GM15510 (cell line): ENCODE data around the gene DNASE1.

Experiments used
- POLR2A ChIP-seq: IDR thresholded peaks from 3 replicates; pipeline ENCODE4 v1.6.1; 2011; ENCODE audit warnings: borderline replicate concordance; ENCODE audit not compliant: insufficient read length; ENCODE audit errors: extremely low read depth

DNASE1 gene

DNA sequence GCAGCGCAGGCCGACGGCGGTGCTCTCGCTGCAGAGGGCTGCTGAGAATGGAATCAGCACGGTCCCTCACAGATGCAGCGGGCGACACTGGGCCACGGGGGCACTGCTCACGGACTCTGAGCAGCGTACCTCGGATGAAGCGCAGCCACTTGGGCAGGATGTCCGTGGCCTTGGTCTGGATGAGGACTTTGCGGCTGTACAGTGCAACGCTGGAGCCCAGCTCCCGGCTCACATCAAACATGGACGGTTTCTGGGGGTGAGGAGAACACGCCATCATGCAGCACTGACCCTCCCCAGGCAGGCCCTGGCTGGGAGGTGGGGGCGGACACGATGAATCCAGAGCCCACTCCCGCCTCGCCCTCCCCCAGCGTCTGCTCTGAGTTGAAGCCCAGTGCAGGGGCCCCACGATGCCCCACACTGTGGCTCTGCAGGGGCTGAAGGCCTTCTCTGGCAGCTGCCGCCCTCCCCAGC, 18.1 kb downstream of the DNASE1 start:
- TF ChIP-seq POLR2A: no peak

DNA sequence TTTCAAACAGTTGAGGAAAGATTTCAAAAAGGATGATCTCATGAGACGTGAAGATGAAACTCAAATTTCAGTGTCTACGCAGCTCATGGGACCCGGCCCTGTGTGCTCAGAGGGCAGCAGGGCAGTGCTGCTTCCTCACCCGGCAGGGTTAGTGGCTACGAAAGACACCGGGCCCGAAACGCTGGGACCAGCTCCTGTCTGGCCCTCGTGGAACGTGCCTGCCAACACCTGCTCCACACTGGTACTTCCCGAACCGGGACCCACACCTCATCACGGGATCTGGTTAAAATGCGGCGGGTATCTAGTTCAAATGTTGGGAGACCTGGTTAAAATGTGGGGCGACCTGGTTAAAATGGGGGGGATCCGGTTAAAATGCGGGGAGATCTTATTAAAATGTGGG, 18.7 kb downstream of the DNASE1 start:
- no peak for TF ChIP-seq POLR2A

DNA sequence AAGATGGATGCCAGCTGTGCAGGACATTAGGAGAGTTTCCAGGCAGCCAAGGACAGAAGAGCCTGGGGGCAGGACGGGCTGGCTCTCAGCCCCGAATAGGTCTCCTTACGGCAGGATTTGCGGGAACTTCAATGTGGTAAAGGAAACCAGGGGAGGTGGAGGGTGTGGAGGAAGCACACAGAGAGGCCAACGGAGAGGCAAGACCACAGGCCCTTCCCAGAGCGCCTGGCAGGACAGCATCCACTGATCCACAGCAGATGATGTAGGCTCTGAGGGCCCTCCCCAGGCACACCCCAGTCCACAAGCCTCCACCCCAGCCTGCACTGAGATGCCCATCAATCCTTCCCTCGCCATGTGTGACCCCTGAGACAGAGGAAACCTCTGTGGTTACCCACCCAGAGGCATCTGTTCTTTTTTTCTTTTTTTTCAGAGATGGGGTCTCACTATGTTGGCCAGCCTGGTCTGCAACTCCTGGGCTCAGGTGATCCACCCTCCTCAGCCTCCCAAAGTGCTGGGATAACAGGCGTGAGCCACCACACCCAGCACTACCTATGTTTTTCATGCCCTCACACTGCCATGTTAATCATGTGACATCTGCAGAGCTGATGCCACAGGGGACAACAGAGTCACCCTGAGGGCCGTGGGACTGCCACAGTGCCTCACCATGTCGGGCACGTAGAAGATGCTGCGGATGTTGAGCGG, 19.3 kb downstream of the DNASE1 start:
- no peak for TF ChIP-seq POLR2A

DNA sequence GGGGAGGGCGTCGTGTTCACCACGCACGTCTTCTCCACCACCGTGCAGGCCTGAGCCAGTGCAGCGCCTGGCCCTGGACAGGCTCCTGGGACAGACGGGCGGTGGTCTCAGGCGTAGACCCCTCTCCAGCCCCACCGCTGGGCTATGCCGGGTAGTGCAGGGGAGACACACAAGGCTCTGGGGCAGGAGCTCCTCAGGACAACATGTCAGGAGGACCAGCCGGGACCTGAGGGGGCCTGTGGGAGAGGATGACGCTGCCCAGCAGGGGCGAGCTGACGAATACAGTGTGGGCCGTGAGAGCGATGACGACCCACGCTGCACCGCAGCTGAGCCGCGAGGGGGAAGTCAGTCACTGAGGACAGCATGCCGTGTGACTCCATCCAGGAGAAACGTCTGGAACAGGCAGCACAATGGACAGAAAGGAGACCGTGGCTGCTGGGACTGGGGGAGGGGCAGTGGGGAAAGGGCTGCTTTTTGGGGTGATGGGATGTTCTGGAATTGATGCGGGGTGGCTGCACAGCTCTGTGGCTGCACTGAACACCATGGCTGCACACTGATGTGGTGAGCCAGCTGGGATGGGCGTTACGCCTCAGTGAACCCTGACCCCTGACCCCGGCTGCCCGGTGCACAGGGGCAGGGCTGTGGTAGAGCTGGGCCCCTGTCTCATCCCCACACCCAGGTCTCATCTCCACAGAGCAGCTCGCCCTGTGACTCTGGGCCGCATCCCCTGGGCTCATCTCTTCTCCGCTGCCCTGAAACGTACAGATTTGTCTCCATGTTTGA, 20.2 kb downstream of the DNASE1 start:
- no peak for TF ChIP-seq POLR2A

DNA sequence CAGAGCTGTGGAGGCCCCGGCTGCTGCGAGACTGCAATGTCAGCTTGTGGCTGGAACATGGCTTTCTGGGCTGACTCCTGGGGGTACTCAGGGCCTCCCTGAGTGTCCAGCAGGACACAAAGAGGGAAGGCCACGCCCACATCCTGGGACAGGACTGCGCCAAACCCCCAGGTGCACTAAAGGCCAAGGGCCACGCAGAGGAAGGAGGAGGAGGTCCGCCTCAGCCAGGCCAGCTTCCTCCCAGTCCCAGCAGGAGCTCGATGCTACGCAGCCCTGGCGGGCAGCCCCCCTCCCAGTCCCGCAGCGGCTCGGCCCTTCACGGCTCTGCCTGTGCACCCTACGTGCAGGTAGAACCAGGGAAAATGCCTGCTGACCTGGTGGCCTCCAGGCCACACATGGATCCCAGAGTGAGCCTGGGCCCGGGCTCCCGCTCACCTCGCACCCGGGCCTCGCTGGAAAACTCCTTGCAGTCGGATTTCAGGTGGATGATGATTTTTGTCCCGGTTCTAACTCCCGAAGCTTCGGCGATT, 21.2 kb downstream of the DNASE1 start:
- TF ChIP-seq POLR2A: no peak

DNA sequence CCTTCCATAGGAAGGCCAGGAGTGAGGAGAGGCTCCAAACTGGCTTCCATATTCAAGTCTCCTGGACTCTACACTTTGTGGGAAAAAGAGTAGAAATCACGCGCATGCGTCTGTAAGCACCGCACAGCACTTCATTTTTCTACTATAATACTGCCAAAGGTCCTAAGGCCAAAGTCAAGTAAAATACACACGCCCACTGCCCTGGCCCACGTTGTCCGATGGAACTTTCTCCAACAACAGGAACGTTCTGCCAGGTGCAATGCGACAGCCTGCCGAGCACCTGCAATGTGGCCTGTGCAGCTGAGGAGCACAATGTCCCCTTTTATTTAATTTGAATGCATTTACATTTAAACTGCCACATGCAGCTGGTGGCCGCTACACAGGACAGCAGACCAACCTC, 23.5 kb downstream of the DNASE1 start:
- no peak for TF ChIP-seq POLR2A

DNA sequence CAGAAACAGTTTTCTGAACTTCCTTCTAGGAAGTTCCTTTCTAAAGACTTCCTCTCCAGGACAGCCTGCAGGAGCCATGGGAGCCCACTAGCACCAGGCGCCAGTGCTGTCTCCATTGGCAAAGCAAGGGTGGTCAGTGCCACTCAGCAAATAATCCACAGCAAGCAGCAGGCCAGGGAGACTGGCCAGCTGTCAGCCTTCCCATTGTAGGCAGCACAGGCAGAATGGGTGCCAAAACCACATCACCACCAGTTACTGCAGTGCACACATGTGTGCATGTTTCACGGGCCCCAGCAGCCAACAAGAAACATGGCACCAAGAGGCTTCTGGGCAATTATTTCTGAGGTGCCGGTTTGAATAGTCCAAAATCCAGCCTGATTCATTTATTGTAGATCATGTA, 26.7 kb downstream of the DNASE1 start:
- TF ChIP-seq POLR2A: no peak

DNA sequence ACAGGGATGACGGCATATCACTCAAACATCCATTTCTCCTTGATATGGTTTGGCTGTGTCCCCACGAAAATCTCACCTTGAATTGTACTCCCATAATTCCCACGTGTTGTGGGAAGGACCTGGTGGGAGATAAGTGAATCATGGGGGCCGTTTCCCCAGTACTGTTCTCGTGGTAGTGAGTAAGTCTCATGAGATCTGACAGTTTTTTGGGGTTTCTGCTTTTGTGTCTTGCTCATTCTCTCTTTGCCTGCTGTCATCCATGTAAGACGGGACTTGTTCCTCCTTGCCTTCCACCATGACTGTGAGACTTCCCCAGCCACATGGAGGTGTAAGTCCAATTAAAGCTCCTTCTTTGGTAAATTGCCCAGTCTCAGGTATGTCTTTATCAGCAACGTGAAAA, 32.5 kb downstream of the DNASE1 start:
- TF ChIP-seq POLR2A: no peak

DNA sequence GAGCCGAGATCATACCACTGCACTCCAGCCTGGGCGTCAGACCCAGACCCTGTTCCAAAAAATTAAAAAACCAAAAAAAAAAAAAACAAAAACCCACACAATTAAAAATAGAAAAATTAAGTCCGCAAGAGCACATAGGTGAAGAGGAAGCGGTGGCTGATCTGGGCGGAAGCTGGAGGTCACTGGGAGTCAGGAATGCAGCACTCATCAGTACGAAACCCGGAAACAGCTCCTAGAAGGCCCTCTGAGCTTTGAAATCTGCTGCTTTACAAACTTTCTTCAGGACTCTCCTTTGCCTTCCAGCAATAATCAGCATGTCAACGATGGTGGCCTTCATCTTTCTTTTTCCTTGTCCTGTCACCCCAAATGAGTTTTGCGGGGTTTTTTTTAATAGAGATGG, 33.3 kb downstream of the DNASE1 start:
- TF ChIP-seq POLR2A: no peak

DNA sequence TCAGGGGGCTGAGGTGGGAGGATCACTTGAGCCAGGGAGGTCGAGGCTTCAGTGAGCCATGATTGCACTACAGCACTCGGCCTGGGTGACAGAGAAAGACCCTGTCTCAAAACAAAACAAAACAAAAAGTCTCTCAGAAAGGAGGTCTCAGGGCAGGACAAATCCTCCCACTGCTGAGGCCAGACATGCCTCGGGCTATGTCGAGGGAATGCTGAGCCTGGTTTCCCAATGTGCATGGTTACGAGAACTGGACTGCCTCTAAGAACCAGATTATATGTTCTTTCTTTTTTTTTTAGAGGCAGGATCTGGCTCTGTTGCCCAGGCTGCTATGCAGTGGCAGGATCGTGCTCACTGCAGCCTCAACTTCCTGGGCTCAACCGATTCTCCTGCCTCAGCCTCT, 35.2 kb downstream of the DNASE1 start:
- TF ChIP-seq POLR2A: no peak

DNA sequence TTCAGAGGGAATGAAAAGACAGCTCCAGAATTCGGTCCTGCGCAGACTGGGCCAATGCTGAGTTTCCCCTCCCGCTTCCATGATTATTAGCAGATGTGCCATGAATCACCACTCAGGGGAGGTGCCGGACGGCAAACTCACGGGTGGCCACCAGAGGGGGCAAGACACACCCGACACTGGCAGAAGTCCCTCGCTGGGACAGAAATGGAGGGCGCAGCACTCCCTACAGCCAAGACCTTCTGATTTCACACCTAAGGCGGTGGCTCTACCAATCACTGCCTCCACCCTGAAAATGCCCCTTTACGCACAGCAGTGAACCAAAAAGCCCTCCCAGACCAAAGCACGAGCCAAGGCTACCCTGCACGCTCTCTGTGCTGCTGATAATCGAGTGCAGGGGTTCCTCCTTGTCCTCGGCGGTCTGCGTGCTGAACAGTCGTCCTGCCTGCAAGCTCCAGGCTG, 36.0 kb downstream of the DNASE1 start:
- TF ChIP-seq POLR2A: no peak

DNA sequence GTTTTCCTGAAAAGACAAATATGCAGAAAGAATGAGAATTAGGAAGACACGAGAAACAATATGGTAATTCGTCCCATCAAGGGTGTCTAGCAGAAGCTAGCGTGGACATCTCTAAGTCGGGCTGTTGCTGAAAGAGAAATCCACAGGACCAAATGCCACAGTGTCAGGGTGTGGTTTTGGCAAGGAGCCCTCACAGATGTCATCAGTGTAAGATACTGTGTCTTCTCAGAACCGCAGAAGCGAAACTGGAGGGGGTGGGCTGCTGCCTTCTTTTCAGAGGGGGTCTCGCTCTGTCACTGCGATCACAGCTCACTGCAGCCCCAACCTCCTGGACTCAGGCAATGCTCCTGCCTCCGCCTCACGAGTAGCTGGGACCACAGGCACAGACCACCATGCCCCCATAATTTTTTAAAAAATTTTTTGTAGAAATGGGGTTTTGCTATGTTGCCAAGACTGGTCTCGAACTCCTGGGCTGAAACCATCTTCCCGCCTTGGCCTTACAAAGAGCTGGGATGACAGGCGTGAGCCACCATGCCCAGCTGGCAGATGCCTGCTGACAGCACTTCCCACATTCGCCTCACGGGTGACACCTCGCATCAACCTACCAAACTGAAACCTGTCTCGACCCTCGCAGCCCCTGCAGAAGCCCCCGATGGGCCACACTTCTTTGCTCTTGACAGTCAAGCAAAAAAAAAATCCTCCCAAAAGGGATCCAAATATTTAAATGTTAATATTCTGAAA, 36.7 kb downstream of the DNASE1 start:
- TF ChIP-seq POLR2A: no peak

DNA sequence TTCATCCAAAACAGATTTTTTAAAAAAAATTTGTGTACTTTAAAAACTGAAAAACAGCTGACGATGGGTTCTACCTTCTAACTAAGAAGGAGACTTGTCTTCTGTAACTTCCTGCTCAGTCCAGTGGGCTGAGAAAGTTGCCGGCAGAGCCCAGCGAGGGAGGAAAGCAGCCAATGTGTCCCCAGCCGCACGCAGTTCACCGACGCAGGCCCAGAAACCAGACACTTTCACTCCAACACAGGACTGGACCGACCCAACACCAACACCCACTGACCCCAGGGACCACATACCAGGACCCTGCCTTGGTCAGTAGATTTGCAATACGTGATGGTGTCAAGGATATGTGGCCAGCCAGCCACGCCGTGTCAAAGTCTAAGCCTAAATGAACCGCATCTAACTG, 37.3 kb downstream of the DNASE1 start:
- TF ChIP-seq POLR2A: no peak

DNA sequence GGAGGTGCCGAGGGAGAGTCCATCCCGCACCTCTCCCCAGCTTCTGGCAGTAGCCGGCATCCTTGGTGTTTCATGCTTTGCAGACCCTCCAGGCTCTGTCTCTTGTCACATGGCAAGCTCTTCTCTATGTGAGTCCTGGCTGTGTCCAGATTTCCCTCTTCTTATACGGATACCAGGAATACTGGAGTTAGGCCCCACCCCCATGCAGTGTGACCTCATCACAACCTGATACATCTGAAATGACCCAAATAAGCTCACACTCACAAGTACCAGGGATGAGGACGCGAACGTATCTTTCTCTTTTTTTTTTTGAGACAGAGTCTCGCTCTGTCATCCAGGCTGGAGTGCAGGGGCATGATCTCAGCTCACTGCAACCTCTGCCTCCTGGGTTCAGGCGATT, 39.6 kb downstream of the DNASE1 start:
- TF ChIP-seq POLR2A: no peak
